WTC11 (cell line): ENCODE results near the gene RASSF4. TPM values are rescaled to one million over a fixed set of nuclear protein-coding genes. Genes with fewer than 3 reads are reported as not detected.

Experiments
- ATAC-seq: fragments of 200-7000 bp; cut with Tn5 transposase; 2 replicates; pipeline ENCODE4 v1.10.0; 2021; ENCODE audit warnings: mild to moderate bottlenecking, moderate library complexity
- CTCF ChIA-PET: fragments of 300-600 bp; sonication (Branson Sonifier 250); formaldehyde crosslinking; loops from one replicate; lab custom pipeline; 2021; ENCODE audit warnings: antibody characterized with exemption; lab: Charles Lee
- POLR2A ChIA-PET: fragments of 350-600 bp; sonication (Branson Sonifier 250); formaldehyde crosslinking; loops from one replicate; lab custom pipeline; 2021; ENCODE audit warnings: antibody characterized with exemption; lab: Charles Lee
- DNase-seq: peaks from one replicate; pipeline ENCODE4 v3.0.0; 2021; ENCODE audit warnings: low spot score
- H3K27ac Mint-ChIP-seq: 2 replicates; pipeline ENCODE4 v1.8.0; 2021; ENCODE audit warnings: mixed read lengths
- H3K27me3 Mint-ChIP-seq: 2 replicates; pipeline ENCODE4 v1.8.0; 2021; ENCODE audit warnings: low read depth, mild to moderate bottlenecking, moderate library complexity, mixed read lengths
- H3K36me3 Mint-ChIP-seq: 2 replicates; pipeline ENCODE4 v1.8.0; 2021; ENCODE audit warnings: mixed read lengths
- H3K4me1 Mint-ChIP-seq: 2 replicates; pipeline ENCODE4 v1.8.0; 2022; ENCODE audit warnings: mixed read lengths
- H3K4me3 Mint-ChIP-seq: 2 replicates; pipeline ENCODE4 v1.8.0; 2021; ENCODE audit warnings: mild to moderate bottlenecking, moderate library complexity, mixed read lengths
- H3K9me3 Mint-ChIP-seq: 2 replicates; pipeline ENCODE4 v1.8.0; 2021; ENCODE audit warnings: mixed read lengths
- ATF1 ChIP-seq: sonication (generic); formaldehyde crosslinking; IDR thresholded peaks from 2 replicates; pipeline ENCODE4 v1.8.1; 2023; ENCODE audit warnings: mild to moderate bottlenecking, moderate library complexity, missing genetic modification reagents
- EMX1 ChIP-seq: fragments of 250-450 bp; sonication (Bioruptor Pico); IDR thresholded peaks from 2 replicates; pipeline ENCODE4 v1.8.0; 2021; ENCODE audit warnings: mild to moderate bottlenecking
- FOXJ3 ChIP-seq: sonication (generic); formaldehyde crosslinking; IDR thresholded peaks from 2 replicates; pipeline ENCODE4 v1.9.0; 2021; ENCODE audit warnings: missing genetic modification reagents, mild to moderate bottlenecking, borderline replicate concordance
- GRHL2 ChIP-seq: fragments of 250-450 bp; sonication (Bioruptor Pico); IDR thresholded peaks from 2 replicates; pipeline ENCODE4 v1.8.0; 2022; ENCODE audit warnings: mild to moderate bottlenecking, moderate library complexity; ENCODE audit not compliant: insufficient replicate concordance, severe bottlenecking
- HMGA2 ChIP-seq: fragments of 250-450 bp; sonication (Bioruptor Pico); IDR thresholded peaks from 2 replicates; pipeline ENCODE4 v1.4.0; 2021; ENCODE audit warnings: mild to moderate bottlenecking, moderate library complexity
- JAZF1 ChIP-seq: fragments of 250-450 bp; sonication (Bioruptor Pico); IDR thresholded peaks from 2 replicates; pipeline ENCODE4 v1.9.0; 2021; ENCODE audit warnings: moderate library complexity, mild to moderate bottlenecking, inconsistent platforms
- KAT7 ChIP-seq: sonication (generic); formaldehyde crosslinking; IDR thresholded peaks from 2 replicates; pipeline ENCODE4 v1.8.1; 2023; ENCODE audit warnings: missing genetic modification reagents, mild to moderate bottlenecking, borderline replicate concordance
- MLX ChIP-seq: sonication (generic); formaldehyde crosslinking; IDR thresholded peaks from 2 replicates; pipeline ENCODE4 v1.8.1; 2023; ENCODE audit warnings: mild to moderate bottlenecking, missing genetic modification reagents, moderate library complexity
- NFYB ChIP-seq: sonication (generic); formaldehyde crosslinking; conservative IDR thresholded peaks from 2 replicates; pipeline ENCODE4 v1.8.0; 2022; ENCODE audit warnings: low read depth, missing genetic modification reagents
- NR3C1 ChIP-seq: sonication (generic); formaldehyde crosslinking; conservative IDR thresholded peaks from 2 replicates; pipeline ENCODE4 v1.8.1; 2023; ENCODE audit warnings: low read depth, mild to moderate bottlenecking, missing genetic modification reagents
- PREB ChIP-seq: sonication (generic); formaldehyde crosslinking; IDR thresholded peaks from 2 replicates; pipeline ENCODE4 v1.8.1; 2022; ENCODE audit warnings: mild to moderate bottlenecking, missing genetic modification reagents, moderate library complexity, borderline replicate concordance
- SOX15 ChIP-seq: fragments of 250-450 bp; sonication (Bioruptor Pico); IDR thresholded peaks from 2 replicates; pipeline ENCODE4 v1.9.0; 2021; ENCODE audit warnings: mild to moderate bottlenecking
- SP1 ChIP-seq: sonication (generic); formaldehyde crosslinking; conservative IDR thresholded peaks from 2 replicates; pipeline ENCODE4 v1.8.1; 2022; ENCODE audit warnings: missing genetic modification reagents
- TEAD1 ChIP-seq: sonication (generic); formaldehyde crosslinking; IDR thresholded peaks from 2 replicates; pipeline ENCODE4 v1.8.0; 2022; ENCODE audit warnings: mild to moderate bottlenecking, missing genetic modification reagents
- TEAD4 ChIP-seq: sonication (generic); formaldehyde crosslinking; IDR thresholded peaks from 2 replicates; pipeline ENCODE4 v1.8.0; 2022; ENCODE audit warnings: mild to moderate bottlenecking, missing genetic modification reagents
- TP53 ChIP-seq: sonication (generic); formaldehyde crosslinking; IDR thresholded peaks from 2 replicates; pipeline ENCODE4 v1.8.1; 2023; ENCODE audit warnings: mild to moderate bottlenecking, missing genetic modification reagents
- USF1 ChIP-seq: sonication (generic); formaldehyde crosslinking; IDR thresholded peaks from 2 replicates; pipeline ENCODE4 v1.8.0; 2022; ENCODE audit warnings: mild to moderate bottlenecking, missing genetic modification reagents
- USF2 ChIP-seq: sonication (generic); formaldehyde crosslinking; IDR thresholded peaks from 2 replicates; pipeline ENCODE4 v1.8.1; 2023; ENCODE audit warnings: mild to moderate bottlenecking, missing genetic modification reagents, moderate library complexity
- ZBTB43 ChIP-seq: sonication (generic); formaldehyde crosslinking; IDR thresholded peaks from 2 replicates; pipeline ENCODE4 v1.8.1; 2023; ENCODE audit warnings: mild to moderate bottlenecking, missing genetic modification reagents
- ZNF219 ChIP-seq: sonication (generic); formaldehyde crosslinking; IDR thresholded peaks from 2 replicates; pipeline ENCODE4 v1.8.0; 2023; ENCODE audit warnings: missing genetic modification reagents, mild to moderate bottlenecking, borderline replicate concordance
- ZNF396 ChIP-seq: fragments of 250-450 bp; sonication (Bioruptor Pico); IDR thresholded peaks from 2 replicates; pipeline ENCODE4 v1.8.0; 2021; ENCODE audit warnings: mild to moderate bottlenecking, moderate library complexity, borderline replicate concordance
- ZNF423 ChIP-seq: fragments of 250-450 bp; sonication (Bioruptor Pico); IDR thresholded peaks from 2 replicates; pipeline ENCODE4 v2.1.2; 2022; ENCODE audit warnings: mild to moderate bottlenecking, moderate library complexity
- total RNA-seq: library from RNA; stranded (reverse); gene quantifications from 3 replicates; pipeline ENCODE4 v1.2.3, GENCODE V29; 2021
- TF ChIP-seq, protein P1 (sequence below): sonication (generic); formaldehyde crosslinking; IDR thresholded peaks from 2 replicates; pipeline ENCODE4 v1.8.1; 2023; ENCODE audit warnings: mild to moderate bottlenecking, missing genetic modification reagents
- TF ChIP-seq, protein P2 (sequence below): sonication (generic); formaldehyde crosslinking; conservative IDR thresholded peaks from 2 replicates; pipeline ENCODE4 v1.8.1; 2022; ENCODE audit warnings: mild to moderate bottlenecking, missing genetic modification reagents
- TF ChIP-seq, protein P3 (sequence below): fragments of 250-450 bp; sonication (Bioruptor Pico); IDR thresholded peaks from 2 replicates; pipeline ENCODE4 v1.8.0; 2021; ENCODE audit warnings: mild to moderate bottlenecking

The RASSF4 gene
- total RNA-seq, 1 experiment from 2014 or later: 15.7 TPM

DNA sequence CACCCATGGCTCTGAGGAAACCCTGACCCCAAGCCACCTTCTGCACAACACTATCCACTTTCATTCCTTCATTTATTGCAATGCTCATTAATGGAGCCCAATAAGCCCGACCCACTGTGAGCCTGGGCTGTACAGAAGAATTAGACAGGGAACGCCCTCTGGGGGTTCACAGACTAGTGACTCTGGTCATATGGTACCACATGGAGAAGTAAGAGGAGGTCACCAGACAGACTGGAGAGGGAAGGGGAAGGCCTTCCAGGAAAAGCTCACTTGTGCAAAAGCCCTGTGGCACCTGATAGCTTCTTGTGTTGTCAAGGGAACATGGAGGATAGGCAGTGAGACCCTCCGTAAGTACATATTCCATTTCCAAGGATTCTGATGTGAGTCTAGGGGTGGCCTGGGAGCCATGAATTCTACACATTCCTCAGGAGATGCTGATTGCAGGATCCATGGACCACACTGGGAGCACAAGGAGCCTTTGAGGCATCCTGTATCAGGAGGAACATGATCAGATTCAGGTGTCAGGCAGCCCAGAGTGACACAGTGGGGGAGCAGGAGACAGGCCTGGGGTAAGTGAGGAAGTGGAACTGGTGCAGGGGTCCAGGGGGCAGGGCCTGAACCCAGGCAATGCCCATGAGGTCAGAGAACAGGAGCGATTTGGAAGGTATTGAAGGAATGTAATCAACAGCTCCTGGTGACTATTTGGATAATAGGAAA lies 28.5 kb upstream of the RASSF4 start (continued):
- TF ChIP-seq ZBTB43: no peak
- no peak for TF ChIP-seq ZNF423
- TF ChIP-seq EMX1 (CRISPR knock-in tag): no peak
- TF ChIP-seq SOX15 (CRISPR knock-in tag): no peak
- no peak for TF ChIP-seq KAT7 (CRISPR knock-in tag)
- no peak for TF ChIP-seq ZNF219 (CRISPR knock-in tag)
- no peak for TF ChIP-seq FOXJ3 (CRISPR knock-in tag)
- no peak for TF ChIP-seq SP1
- TF ChIP-seq GRHL2 (CRISPR knock-in tag): no peak
- no peak for TF ChIP-seq USF1 (CRISPR knock-in tag)
- TF ChIP-seq, protein P1, sequence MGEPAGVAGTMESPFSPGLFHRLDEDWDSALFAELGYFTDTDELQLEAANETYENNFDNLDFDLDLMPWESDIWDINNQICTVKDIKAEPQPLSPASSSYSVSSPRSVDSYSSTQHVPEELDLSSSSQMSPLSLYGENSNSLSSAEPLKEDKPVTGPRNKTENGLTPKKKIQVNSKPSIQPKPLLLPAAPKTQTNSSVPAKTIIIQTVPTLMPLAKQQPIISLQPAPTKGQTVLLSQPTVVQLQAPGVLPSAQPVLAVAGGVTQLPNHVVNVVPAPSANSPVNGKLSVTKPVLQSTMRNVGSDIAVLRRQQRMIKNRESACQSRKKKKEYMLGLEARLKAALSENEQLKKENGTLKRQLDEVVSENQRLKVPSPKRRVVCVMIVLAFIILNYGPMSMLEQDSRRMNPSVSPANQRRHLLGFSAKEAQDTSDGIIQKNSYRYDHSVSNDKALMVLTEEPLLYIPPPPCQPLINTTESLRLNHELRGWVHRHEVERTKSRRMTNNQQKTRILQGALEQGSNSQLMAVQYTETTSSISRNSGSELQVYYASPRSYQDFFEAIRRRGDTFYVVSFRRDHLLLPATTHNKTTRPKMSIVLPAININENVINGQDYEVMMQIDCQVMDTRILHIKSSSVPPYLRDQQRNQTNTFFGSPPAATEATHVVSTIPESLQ (CRISPR knock-in tag): no peak
- no peak for TF ChIP-seq USF2 (CRISPR knock-in tag)

GRCh38 chr10:44931621-44932516 lies 27.7 kb upstream of the RASSF4 start:
- ATAC-seq (no peak), DNase-seq (no peak)
- CTCF ChIA-PET: interaction anchor here (0.9 to 5.2 kb wide), 32 partner anchors 11 to 317 kb away, joined by 3 to 143 read pairs (median 9); partner anchors contain the start of genes DEPP1, RASSF4, TMEM72 and ZNF22
- Mint-ChIP-seq H3K4me3 (no peak overlapping the region), H3K9me3 (no peaks in the 10 kb centered on the region; the same call in 1 of the 2 replicates), H3K27ac (no peak overlapping the region), H3K27me3 (peaks cover 14% of the 10 kb centered on the region), H3K36me3 (no peaks in the 10 kb centered on the region), H3K4me1 (peaks cover 4% of the 10 kb centered on the region)
- POLR2A ChIA-PET: interaction anchor here (0.6 to 1.6 kb wide), 4 partner anchors 15 to 62 kb away, joined by 3 to 8 read pairs (median 4); no protein-coding TSS in a partner anchor
- TF ChIP-seq HMGA2 (CRISPR knock-in tag) (no peak), TP53 (no peak), MLX (no peak), JAZF1 (CRISPR knock-in tag) (no peak), NR3C1 (CRISPR knock-in tag) (no peak), TEAD1 (CRISPR knock-in tag) (no peak), ATF1 (no peak), NFYB (CRISPR knock-in tag) (no peak), FOXJ3 (CRISPR knock-in tag) (no peak), TEAD4 (no peak), ZNF396 (no peak), PREB (no peak), KAT7 (CRISPR knock-in tag) (no peak)
- TF ChIP-seq, protein P2, sequence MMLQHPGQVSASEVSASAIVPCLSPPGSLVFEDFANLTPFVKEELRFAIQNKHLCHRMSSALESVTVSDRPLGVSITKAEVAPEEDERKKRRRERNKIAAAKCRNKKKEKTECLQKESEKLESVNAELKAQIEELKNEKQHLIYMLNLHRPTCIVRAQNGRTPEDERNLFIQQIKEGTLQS (CRISPR knock-in tag): no peak
- TF ChIP-seq, protein P3, sequence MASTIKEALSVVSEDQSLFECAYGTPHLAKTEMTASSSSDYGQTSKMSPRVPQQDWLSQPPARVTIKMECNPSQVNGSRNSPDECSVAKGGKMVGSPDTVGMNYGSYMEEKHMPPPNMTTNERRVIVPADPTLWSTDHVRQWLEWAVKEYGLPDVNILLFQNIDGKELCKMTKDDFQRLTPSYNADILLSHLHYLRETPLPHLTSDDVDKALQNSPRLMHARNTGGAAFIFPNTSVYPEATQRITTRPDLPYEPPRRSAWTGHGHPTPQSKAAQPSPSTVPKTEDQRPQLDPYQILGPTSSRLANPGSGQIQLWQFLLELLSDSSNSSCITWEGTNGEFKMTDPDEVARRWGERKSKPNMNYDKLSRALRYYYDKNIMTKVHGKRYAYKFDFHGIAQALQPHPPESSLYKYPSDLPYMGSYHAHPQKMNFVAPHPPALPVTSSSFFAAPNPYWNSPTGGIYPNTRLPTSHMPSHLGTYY (CRISPR knock-in tag): no peak
